HepG2 (cell line): ENCODE data around the gene MIB2. TPM values are rescaled to one million over a fixed set of nuclear protein-coding genes. Genes with fewer than 3 reads are reported as not detected.

ENCODE experiments used
- ATAC-seq: fragments of 200-7000 bp; cut with Tn5 transposase; 3 replicates; pipeline ENCODE4 v1.9.1; 2020; ENCODE audit warnings: mild to moderate bottlenecking, moderate library complexity
- Bru-seq: library from RNA; stranded (reverse); fragments of 400-500 nt; gene quantifications from one replicate; lab custom pipeline; 2021; lab: Mats Ljungman, UMichigan
- BruChase-seq, 2 experiments: library from RNA; stranded (reverse); fragments of 400-500 nt; gene quantifications; one replicate each; lab custom pipeline; 2021; lab: Mats Ljungman, UMichigan
- BruUV-seq: library from RNA; stranded (reverse); fragments of 400-500 nt; replicated peaks from 2 replicates; lab custom pipeline; 2021; lab: Mats Ljungman, UMichigan
- CTCF ChIA-PET: fragments of 300-600 bp; formaldehyde crosslinking; extraction: SDS; loops from one replicate; lab custom pipeline; 2021; ENCODE audit warnings: low total read pairs, inconsistent platforms, low intra/inter-chr PET ratio; lab: Yijun Ruan, JAX
- POLR2A ChIA-PET: fragments of 350-600 bp; sonication (Branson Sonifier 250); formaldehyde crosslinking; loops from one replicate; lab custom pipeline; 2020; ENCODE audit warnings: antibody characterized with exemption, inconsistent platforms; lab: Yijun Ruan, JAX
- DNase-seq: peaks from one replicate; pipeline ENCODE4 v3.0.0-alpha.2; 2015; ENCODE audit warnings: low spot score
- FAIRE-seq: peaks from 3 replicates; lab custom pipeline; 2011; peaks lifted over from hg19 to GRCh38; lab: Jason Lieb, UNC
- H2AFZ ChIP-seq: one replicate; pipeline ENCODE4 v1.6.1; 2011; ENCODE audit warnings: low read length, inconsistent platforms
- H3K27ac ChIP-seq: fragments of 300-600 bp; 3 replicates; pipeline ENCODE4 v1.8.0; 2011; ENCODE audit warnings: mixed run types, mild to moderate bottlenecking, mixed read lengths, low read length, inconsistent platforms; ENCODE audit not compliant: insufficient read depth; ENCODE audit errors: extremely low read length
- H3K27me3 ChIP-seq, 2 experiments: fragments of 200-600 bp in 1 of 2; 2 replicates in 1 of 2; 3 replicates in 1 of 2; pipeline versions ENCODE4 v1.6.0 to v1.8.0; 2011; ENCODE audit warnings: low read length in 2 of 2, mild to moderate bottlenecking in 2 of 2, moderate library complexity in 2 of 2, inconsistent platforms in 1 of 2; ENCODE audit not compliant: insufficient read depth in 2 of 2, control insufficient read depth in 1 of 2
- H3K36me3 ChIP-seq, 2 experiments: fragments of 200-600 bp in 1 of 2; replicated peaks in 1 of 2; 2 replicates in 1 of 2; 3 replicates in 1 of 2; pipeline versions ENCODE4 v1.5.1 to v1.8.0; 2011; ENCODE audit warnings: low read length in 2 of 2, inconsistent platforms in 1 of 2; ENCODE audit not compliant: insufficient read depth in 2 of 2, control insufficient read depth in 1 of 2
- H3K4me1 ChIP-seq: 2 replicates; pipeline ENCODE4 v1.5.1; 2012; ENCODE audit warnings: low read length, inconsistent platforms; ENCODE audit not compliant: insufficient read depth
- H3K4me2 ChIP-seq: 2 replicates; pipeline ENCODE4 v1.6.0; 2011; ENCODE audit warnings: low read depth, low read length, inconsistent platforms
- H3K4me3 ChIP-seq, 3 experiments: fragments of 200-600 bp in 1 of 3; sonication (generic), shearing (Covaris generic) in 1 of 3; replicated peaks in 1 of 3; 2 replicates each; pipeline ENCODE4 v1.5.1; 2011 to 2016; ENCODE audit warnings: low read length in 3 of 3, inconsistent platforms in 2 of 3, low read depth in 2 of 3, mild to moderate bottlenecking in 2 of 3, control low read depth in 1 of 3, mixed read lengths in 1 of 3; ENCODE audit not compliant: insufficient read depth in 1 of 3
- H3K79me2 ChIP-seq: one replicate; pipeline ENCODE4 v1.6.1; 2011; ENCODE audit warnings: low read length, inconsistent platforms; ENCODE audit not compliant: insufficient read depth
- H3K9ac ChIP-seq: 2 replicates; pipeline ENCODE4 v1.6.0; 2011; ENCODE audit warnings: mild to moderate bottlenecking, low read depth, low read length, inconsistent platforms; ENCODE audit not compliant: insufficient read depth
- H3K9me3 ChIP-seq: 2 replicates; pipeline ENCODE4 v1.5.1; 2012; ENCODE audit warnings: mild to moderate bottlenecking, low read length
- H4K20me1 ChIP-seq: 2 replicates; pipeline ENCODE4 v1.6.0; 2011; ENCODE audit warnings: inconsistent platforms, mild to moderate bottlenecking, low read length, moderate library complexity; ENCODE audit not compliant: insufficient read depth
- BORCS8-MEF2B ChIP-seq: sonication (generic); formaldehyde crosslinking; IDR thresholded peaks from 2 replicates; pipeline ENCODE4 v1.8.0; 2022; ENCODE audit warnings: mild to moderate bottlenecking, missing genetic modification reagents
- ELF1 ChIP-seq: sonication (generic); formaldehyde crosslinking; IDR thresholded peaks from 2 replicates; pipeline ENCODE4 v1.4.0; 2020; ENCODE audit warnings: missing genetic modification reagents
- MED8 ChIP-seq: sonication (generic); formaldehyde crosslinking; IDR thresholded peaks from 2 replicates; pipeline ENCODE4 v1.8.1; 2023; ENCODE audit warnings: mild to moderate bottlenecking, missing genetic modification reagents; ENCODE audit not compliant: insufficient replicate concordance
- MNT ChIP-seq: fragments of 450-650 bp; IDR thresholded peaks from 2 replicates; pipeline ENCODE4 v1.6.1; 2016
- MZF1 ChIP-seq: sonication (generic); formaldehyde crosslinking; IDR thresholded peaks from 2 replicates; pipeline ENCODE4 v1.8.1; 2023; ENCODE audit warnings: mild to moderate bottlenecking, missing genetic modification reagents, borderline replicate concordance
- SOX6 ChIP-seq, 2 experiments: fragments of 450-650 bp in 1 of 2; sonication (generic) in 1 of 2; formaldehyde crosslinking in 1 of 2; IDR thresholded peaks; 2 replicates each; pipeline versions ENCODE4 v1.4.0 to v1.6.1; 2017 to 2020; ENCODE audit warnings: antibody characterized with exemption in 1 of 2, mild to moderate bottlenecking in 1 of 2, missing genetic modification reagents in 1 of 2
- TBX3 ChIP-seq: fragments of 450-650 bp; IDR thresholded peaks from 2 replicates; pipeline ENCODE4 v1.6.1; 2017; ENCODE audit warnings: antibody characterized with exemption, mild to moderate bottlenecking, inconsistent platforms, borderline replicate concordance
- ZNF260 ChIP-seq: sonication (generic); formaldehyde crosslinking; IDR thresholded peaks from 2 replicates; pipeline ENCODE4 v1.4.0; 2020; ENCODE audit warnings: missing genetic modification reagents, low read depth, mild to moderate bottlenecking, borderline replicate concordance
- ZNF317 ChIP-seq: sonication (generic); formaldehyde crosslinking; IDR thresholded peaks from 2 replicates; pipeline ENCODE4 v1.5.0; 2020; ENCODE audit warnings: mild to moderate bottlenecking, missing genetic modification reagents
- WGBS: methylation state at CpG from one replicate; pipeline ENCODE4 v1.1.6; 2017; ENCODE audit warnings: low lambda C conversion rate; 5-methylcytosine and 5-hydroxymethylcytosine counted together
- in situ Hi-C: cut with HindIII; loops from 2 replicates; pipeline ENCODE4 v1.10.0; 2017; ENCODE audit warnings: low pct_unique_long_range_greater_than_20kb; ENCODE audit not compliant: extremely low pct_ligation_motif_present
- intact Hi-C: fragments of 100-400 bp; cut with micrococcal nuclease; formaldehyde crosslinking; loops from one replicate; pipeline ENCODE4 v1.10.0; 2022; ENCODE audit not compliant: unreplicated experiment
- long read RNA-seq, 2 experiments: library from RNA in 1 of 2; library from polyadenylated mRNA in 1 of 2; stranded (forward) in 1 of 2; unstranded in 1 of 2; transcript quantifications; one replicate each; pipeline ENCODE4 v2.0.0, GENCODE V29; 2019 to 2022
- polyA minus RNA-seq, 3 experiments: library from RNA; depleted of rRNA, polyadenylated mRNA; stranded (reverse); fragments of >200 nt; gene quantifications; 2 replicates each; pipeline ENCODE4 v1.2.3, GENCODE V29; 2011; ENCODE audit warnings: low replicate concordance in 1 of 3
- polyA plus RNA-seq, 8 experiments: library from polyadenylated mRNA; depleted of rRNA in 3 of 8; stranded (reverse) in 7 of 8; unstranded in 1 of 8; fragments of >200 nt; fragmentation: Illumina TruSeq in 4 of 8; extraction: Trizol in 4 of 8; gene quantifications; 2 replicates each; pipeline versions ENCODE4 v1.2.1 to v1.2.3, GENCODE V29; 2011 to 2016; ENCODE audit warnings: low read depth in 4 of 8, missing spikeins in 1 of 8, mixed read lengths in 1 of 8; ENCODE audit not compliant: insufficient read depth in 1 of 8
- total RNA-seq, 5 experiments: library from RNA; depleted of rRNA; stranded (reverse); fragments of >200 nt; fragmentation: Illumina TruSeq; extraction: Trizol; gene quantifications; 2 replicates each; pipeline ENCODE4 v1.2.3, GENCODE V29; 2016; ENCODE audit warnings: low read depth in 1 of 5
- TF ChIP-seq, protein P1 (sequence below): sonication (generic); formaldehyde crosslinking; IDR thresholded peaks from 2 replicates; pipeline ENCODE4 v1.5.0; 2020; ENCODE audit warnings: mild to moderate bottlenecking, low read depth, missing genetic modification reagents, borderline replicate concordance

The MIB2 gene
- total RNA-seq (2016; rRNA removed; fragmentation: Illumina TruSeq; extraction: Trizol) (10.3 and 30.4 TPM in 2 replicates), polyA plus RNA-seq (2011; rRNA removed) (19.9 and 31.3 TPM in 2 replicates), polyA minus RNA-seq (2011; rRNA and poly(A)+ RNA removed; ENCODE audit: low replicate concordance) (24.6 and 100 TPM in 2 replicates), Bru-seq, nascent RNA (percentile 50 among the genes with signal in this experiment), BruChase-seq, experiment 1, labeled RNA remaining after a 6-hour chase (percentile 76 among the genes with signal in this experiment), BruChase-seq, experiment 2, labeled RNA remaining after a 2-hour chase (percentile 59 among the genes with signal in this experiment)
- 16.4 and 16.7 TPM in 2 replicates for total RNA-seq (2016; cell fraction: cytosol; rRNA removed; fragmentation: Illumina TruSeq; extraction: Trizol; ENCODE audit: low read depth)
- total RNA-seq (2016; cell fraction: insoluble cytoplasmic fraction; rRNA removed; fragmentation: Illumina TruSeq; extraction: Trizol), result 9.2 and 32.3 TPM in 2 replicates
- 20.6 and 22.6 TPM in 2 replicates for total RNA-seq (2016; cell fraction: membrane; rRNA removed; fragmentation: Illumina TruSeq; extraction: Trizol)
- 24.1 and 25.9 TPM in 2 replicates for total RNA-seq (2016; cell fraction: nucleus; rRNA removed; fragmentation: Illumina TruSeq; extraction: Trizol)
- polyA plus RNA-seq (2011; cell fraction: cytosol; rRNA removed), result 12.2 and 30.4 TPM in 2 replicates
- polyA plus RNA-seq (2011; cell fraction: nucleus; rRNA removed), result 421 and 707 TPM in 2 replicates
- 16.8 and 35.3 TPM in 2 replicates for polyA plus RNA-seq (2012)
- 15.5 and 15.9 TPM in 2 replicates for polyA plus RNA-seq (2016; cell fraction: cytosol; fragmentation: Illumina TruSeq; extraction: Trizol; ENCODE audit: low read depth)
- 9.4 and 11.7 TPM in 2 replicates for polyA plus RNA-seq (2016; cell fraction: insoluble cytoplasmic fraction; fragmentation: Illumina TruSeq; extraction: Trizol; ENCODE audit: low read depth)
- polyA plus RNA-seq (2016; cell fraction: membrane; fragmentation: Illumina TruSeq; extraction: Trizol; ENCODE audit: low read depth), result 14.1 and 15.4 TPM in 2 replicates
- polyA plus RNA-seq (2016; cell fraction: nucleus; fragmentation: Illumina TruSeq; extraction: Trizol; ENCODE audit: insufficient read depth, low read depth), result 59.2 and 75.4 TPM in 2 replicates
- 27.4 and 28.8 TPM in 2 replicates for polyA minus RNA-seq (2011; cell fraction: cytosol; rRNA and poly(A)+ RNA removed)
- 51.5 and 62.8 TPM in 2 replicates for polyA minus RNA-seq (2011; cell fraction: nucleus; rRNA and poly(A)+ RNA removed)
- long read RNA-seq, experiment 1, partial matches to known transcripts, result 6 of 13 reads
- long read RNA-seq, experiment 1, other reads (novel, unspliced or antisense), result 4 of 13 reads
- long read RNA-seq, experiment 2, transcript MIB2-201 (20 exons, 3,290 nt), result major isoform, 8 of 128 reads
- long read RNA-seq, experiment 2, partial matches to known transcripts, result 60 of 128 reads
- long read RNA-seq, experiment 2, other reads (novel, unspliced or antisense), result 52 of 128 reads

- no peak for FAIRE-seq
- Histone ChIP-seq H3K27me3 (no peaks in the 10 kb centered on the region; a peak in 2 of 5 replicates), H3K9me3 (no peaks in the 10 kb centered on the region), H3K4me1 (peaks cover 44% of the 10 kb centered on the region), H3K36me3 (peaks cover 1 to 14% of the 10 kb centered on the region in 2 experiments; a peak in 2 of 5 replicates), H3K79me2 (peaks cover 18% of the 10 kb centered on the region), H3K27ac (peak within 1 kb of the TSS; percentile 99), H4K20me1 (peaks cover 8% of the 10 kb centered on the region; the same call in 1 of the 2 replicates), H3K9ac (peak within 1 kb of the TSS; percentile 100), H3K4me2 (peak within 1 kb of the TSS; percentile 91), H3K4me3 (peak within 1 kb of the TSS; percentile 90 to 100 (median 98)), H2AFZ (no peak within 1 kb of the TSS)
- no TSS peak for BruUV-seq
- ChIA-PET POLR2A (interaction anchor here (0.7 to 3.3 kb wide), 11 partner anchors 12 to 182 kb away, joined by 3 to 29 read pairs (median 4); no protein-coding TSS in a partner anchor), CTCF (no interaction called here)
- no CpG with 5 or more reads among the region's 107 CpGs for WGBS
- peak; percentile 85 for ATAC-seq
- in situ Hi-C loops (loop anchor here (5.0 kb wide), 1 partner anchor 38 kb away; no protein-coding TSS in a partner anchor), intact Hi-C loops (no loop called here)
- peak; percentile 94 for DNase-seq
- TF ChIP-seq TBX3, result no peak
- TF ChIP-seq SOX6 (IDR thresholded peaks at IDR 0.05), result no peak
- TF ChIP-seq SOX6 (CRISPR knock-in tag; IDR thresholded peaks at IDR 0.05), result 0 out of 2 replicates have a peak, but pooled peaks have one; percentile 35
- TF ChIP-seq MZF1 (CRISPR knock-in tag), result no peak
- TF ChIP-seq ZNF260, result no peak
- peak; percentile 71; the same call in 1 of the 2 replicates for TF ChIP-seq BORCS8-MEF2B
- TF ChIP-seq, protein P1, sequence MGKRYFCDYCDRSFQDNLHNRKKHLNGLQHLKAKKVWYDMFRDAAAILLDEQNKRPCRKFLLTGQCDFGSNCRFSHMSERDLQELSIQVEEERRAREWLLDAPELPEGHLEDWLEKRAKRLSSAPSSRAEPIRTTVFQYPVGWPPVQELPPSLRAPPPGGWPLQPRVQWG (CRISPR knock-in tag), result no peak
- TF ChIP-seq MED8 (CRISPR knock-in tag), result peak; percentile 43
- TF ChIP-seq ZNF317 (CRISPR knock-in tag), result no peak
- TF ChIP-seq MNT, result peak; percentile 70
- TF ChIP-seq ELF1 (CRISPR knock-in tag), result peak; percentile 60
Measured at GRCh38 chr1:1615256-1616044, at the start of gene MIB2. Gene MIB2, plus strand, starts transcription at chr1:1615500. Its CDS starts 7,953 bp downstream, at chr1:1623453.
